HG03097 (cell line): ENCODE measurements around the gene LPCAT1.
"Not testable (repeated sequence)": the region's sequence is repeated elsewhere in the genome, so short reads cannot be mapped to it uniquely, and the experiment has no call there.

Experiments used
- ATAC-seq: cut with Tn5 transposase; IDR thresholded peaks from one replicate; pipeline ENCODE4 v1.9.1; 2021; ENCODE audit not compliant: unreplicated experiment, low FRiP score

LPCAT1 gene

GRCh38 chr5:1481266-1481958 is 42.3 kb downstream of the LPCAT1 start:
- no peak for ATAC-seq

DNA sequence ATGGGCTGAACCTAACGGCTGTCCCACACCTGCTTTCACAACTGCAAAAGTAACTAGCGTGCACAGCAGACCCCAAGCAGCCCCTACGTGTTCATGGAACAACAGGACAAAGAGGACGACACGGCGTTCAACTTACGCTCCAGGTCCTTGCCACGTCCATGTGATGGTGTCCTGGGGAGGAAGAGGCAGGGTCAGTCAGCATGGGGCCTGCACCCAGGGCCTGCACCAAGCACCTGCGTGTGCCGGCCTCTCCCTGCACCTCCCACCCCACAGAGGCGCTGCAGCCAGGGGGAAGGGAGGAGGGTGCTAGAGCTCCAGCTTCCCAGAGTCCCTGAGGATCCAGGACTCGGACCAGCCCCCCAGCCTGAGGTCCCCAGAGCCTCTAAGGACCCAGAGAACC is 43.0 kb downstream of the LPCAT1 start:
- no peak for ATAC-seq

DNA sequence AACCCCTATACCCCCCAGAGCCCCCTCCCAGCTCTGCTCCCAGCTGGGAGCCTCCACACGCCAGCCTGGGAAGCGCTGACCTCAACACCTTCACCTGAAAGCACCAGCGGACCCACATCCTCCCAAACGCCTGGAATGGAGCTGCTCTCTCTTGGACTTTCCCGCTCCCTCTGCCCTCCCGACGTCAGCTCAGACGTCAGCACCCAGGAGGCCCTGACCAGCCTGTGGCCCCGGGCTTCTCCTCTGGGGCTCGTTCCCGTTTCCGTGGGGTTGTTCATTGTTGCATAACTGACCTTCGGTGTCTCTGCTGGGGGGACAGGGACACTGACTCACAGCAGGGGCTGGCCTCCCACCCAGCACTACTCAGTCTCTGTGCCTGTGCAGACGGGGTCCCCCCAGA is 43.5 kb downstream of the LPCAT1 start:
- ATAC-seq = no peak

GRCh38 chr5:1479581-1480188 is 44.1 kb downstream of the LPCAT1 start:
- no peak for ATAC-seq

GRCh38 chr5:1479066-1479465 is 44.7 kb downstream of the LPCAT1 start:
- ATAC-seq = no peak

DNA sequence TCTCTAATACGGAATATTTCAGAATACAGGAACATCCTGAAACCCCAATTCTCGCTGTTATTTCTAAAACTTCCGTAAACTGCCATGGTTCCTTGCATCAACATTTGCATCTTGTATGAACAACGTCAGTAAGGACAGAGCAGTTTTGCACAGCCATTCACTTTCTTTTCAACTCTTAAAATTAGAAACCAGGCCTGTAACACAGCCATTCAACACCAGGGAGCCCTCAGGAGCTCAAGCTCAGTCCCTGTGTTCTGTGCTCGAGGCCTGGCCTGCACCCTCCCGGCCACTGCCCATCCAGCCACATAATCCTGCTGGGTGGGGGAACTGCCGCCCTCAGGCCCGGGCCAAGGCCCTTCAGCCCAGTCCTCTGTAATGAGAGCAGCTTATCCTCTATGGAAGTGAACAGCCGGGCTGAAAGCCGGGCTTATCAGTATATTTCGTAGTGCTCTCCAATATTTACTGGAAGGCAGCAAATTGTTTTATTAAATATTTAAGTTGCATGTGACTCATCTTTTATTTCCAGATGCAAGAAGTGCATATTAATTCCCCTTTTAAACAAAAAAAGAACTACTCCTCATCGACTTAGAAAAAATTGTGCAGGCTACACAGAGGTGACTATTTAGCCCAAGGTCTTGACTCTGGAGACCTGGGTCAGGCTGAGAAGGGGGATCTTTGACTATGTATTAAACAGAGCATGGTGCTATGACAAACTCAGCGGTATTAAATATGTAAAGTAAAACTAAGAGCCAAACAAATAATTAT is 45.3 kb downstream of the LPCAT1 start:
- no peak for ATAC-seq

- ATAC-seq = no peak
These were observed 46.4 kb downstream of the LPCAT1 start for GRCh38 chr5:1477341-1477740.

- ATAC-seq = no peak
These were observed 46.8 kb downstream of the LPCAT1 start for GRCh38 chr5:1476967-1477310.

GRCh38 chr5:1476181-1476966 is 47.4 kb downstream of the LPCAT1 start:
- ATAC-seq = no peak

- ATAC-seq = not testable (repeated sequence)
These were observed 48.2 kb downstream of the LPCAT1 start for GRCh38 chr5:1475544-1475900.

DNA sequence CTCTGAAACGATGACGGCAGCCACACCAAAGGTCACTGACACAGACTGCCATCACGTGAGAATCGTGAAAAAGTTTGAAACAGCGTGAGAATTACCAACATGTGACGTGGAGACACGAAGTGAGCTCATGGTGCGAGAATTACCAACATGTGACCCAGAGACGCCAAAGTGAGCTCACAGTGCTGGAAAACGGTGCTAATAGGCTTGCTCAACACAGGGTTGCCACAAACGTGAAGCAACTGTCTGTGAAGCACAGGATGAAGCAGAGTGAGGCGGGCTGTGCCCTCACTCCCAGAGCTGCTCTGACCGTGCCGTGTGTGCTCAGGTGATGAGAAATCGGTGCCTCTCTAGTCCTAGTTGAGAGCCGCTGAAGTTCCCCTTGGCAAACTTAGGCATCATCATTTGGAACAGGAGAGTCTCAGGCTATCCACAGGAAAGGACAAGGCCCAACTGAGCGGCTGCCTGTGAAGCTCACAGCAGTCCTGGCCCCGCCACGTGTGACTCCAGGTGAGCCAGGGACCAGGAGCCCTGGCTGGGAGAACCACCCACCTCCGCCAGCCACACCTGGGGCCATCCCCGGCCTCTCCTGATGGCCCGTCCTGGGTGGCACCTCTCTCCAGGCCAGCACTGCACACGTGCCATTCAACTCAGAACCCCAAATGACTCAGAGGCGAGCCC is 48.8 kb downstream of the LPCAT1 start:
- ATAC-seq = no peak

DNA sequence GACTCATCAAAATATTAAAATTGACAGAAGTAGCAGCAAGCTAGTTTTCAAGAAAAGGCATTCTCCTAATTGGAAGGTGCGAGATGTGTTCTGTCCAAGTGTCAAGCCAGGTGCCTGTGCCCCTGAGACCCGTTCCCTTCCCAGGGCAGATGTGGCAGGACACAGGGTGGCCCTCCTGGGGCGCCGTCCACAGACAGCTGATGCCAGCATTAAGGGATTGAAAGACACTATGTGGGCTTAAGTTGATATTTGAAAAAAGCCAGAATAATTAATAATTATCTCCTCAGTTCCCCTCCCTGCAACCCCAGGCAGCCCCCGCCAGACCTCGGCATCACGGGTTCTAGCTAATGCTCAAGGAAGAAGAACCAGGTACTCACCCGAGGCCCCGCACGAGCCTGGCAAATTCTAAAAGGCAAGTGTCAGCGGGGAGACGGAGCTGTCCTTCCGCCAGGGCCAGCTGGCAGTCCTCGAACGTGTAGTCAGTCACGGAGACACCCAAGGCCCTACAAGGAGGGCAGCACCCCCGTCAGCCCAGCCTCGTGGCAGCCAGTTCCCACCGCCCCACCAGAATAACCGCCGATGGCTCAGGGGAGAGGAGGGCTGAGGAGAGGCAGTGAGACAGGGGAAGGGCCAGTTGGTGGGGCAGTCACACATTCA is 49.4 kb downstream of the LPCAT1 start:
- no peak for ATAC-seq

DNA sequence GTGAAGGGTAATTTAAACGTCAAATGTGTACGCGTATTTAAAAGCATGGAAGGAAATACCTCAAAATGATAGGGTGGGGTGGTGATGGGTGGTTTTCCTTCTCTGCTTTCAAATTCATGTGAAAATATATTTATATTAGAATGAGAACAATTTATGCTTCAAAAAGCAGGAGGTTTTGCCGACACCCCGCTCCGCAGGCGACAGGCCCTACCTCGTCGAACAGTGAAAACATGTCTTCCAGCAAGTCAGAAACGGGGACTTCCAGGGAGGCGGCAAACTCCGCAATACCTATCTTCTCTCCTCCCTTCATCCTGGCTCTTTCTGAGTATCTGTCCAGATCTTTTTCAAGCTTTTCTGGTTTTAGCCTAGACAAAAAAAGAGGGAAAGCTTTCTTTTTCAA is 50.0 kb downstream of the LPCAT1 start:
- ATAC-seq = no peak

DNA sequence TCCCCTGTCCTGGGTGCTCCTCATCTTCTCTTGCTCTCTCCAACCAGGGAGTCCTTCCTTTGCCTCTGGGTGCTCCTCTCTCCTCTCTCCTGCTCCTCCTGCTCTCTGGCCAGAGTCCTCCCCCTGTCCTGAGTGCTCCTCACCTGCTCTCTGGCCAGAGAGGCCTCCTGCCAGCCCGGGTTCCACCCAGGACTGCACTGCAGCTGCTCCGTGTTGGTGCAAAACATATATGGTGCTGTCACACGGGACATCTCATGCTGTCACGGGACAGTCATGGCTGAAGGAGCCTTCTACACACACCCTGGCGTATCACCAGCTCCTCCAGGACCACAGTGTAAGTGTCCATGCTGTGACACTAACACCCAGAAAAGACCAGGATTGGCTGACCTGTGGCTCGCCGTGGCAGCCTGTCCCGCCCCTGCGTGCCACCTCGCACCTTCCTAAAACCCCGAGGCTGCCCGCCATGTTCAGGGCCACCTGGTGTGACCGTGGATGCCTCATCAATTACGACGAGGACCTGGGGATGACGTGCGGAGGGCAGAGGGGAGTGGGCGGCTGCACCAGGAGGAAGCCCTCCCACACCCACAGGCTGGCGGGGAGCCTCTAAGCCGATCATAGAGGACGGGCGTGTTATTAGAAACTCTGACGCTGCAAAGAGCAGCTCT is 50.7 kb downstream of the LPCAT1 start:
- no peak for ATAC-seq

DNA sequence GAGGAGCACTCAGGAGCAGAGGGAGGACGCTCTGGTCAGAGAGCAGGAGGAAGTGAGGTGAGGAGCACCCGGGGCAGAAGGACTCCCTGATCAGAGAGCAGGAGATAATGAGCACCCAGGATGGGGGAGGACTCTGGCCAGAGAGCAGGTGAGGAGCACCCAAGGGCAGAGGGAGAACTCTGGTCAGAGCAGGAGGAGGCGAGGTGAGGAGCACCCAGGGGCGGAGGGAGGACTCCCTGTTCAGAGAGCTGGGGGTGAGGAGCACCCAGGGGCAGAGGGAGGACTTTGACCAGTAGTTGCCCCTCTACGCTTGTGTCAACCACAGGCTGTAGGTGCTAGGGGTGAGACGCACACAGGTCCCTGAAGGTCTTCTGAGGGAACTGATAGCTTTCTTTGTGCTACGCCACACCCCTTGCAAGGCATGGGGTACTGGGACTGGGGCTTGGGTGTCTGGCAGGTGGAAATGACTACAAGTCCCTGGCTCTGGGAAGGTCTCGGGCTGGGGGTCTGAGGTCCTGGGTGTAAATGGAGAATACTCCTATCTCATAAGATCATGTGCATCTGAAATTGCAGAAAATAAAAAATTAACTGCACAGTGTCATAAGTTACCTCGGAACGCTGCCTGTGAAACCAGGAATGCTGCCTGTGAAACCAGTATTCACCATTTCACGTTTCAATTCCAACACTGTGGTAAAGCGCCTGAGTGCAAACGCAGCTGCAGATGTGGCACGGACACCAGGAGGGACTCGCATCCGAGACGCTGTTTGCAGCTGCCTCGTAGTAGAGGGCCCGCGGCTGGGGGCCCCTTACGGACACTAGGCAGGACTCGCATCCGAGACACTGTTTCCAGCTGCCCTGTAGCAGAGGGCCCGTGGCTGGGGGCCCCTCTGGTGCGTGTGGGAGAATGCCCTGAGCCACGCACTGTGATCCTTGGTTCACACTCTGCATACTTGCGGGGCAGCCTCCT is 51.5 kb downstream of the LPCAT1 start:
- ATAC-seq = no peak

- ATAC-seq = no peak
These were observed 52.4 kb downstream of the LPCAT1 start for GRCh38 chr5:1471240-1471853.

GRCh38 chr5:1470762-1471211 is 53.0 kb downstream of the LPCAT1 start:
- no peak for ATAC-seq
